Mesothelial cell of epicardium (in vitro differentiated cells): Measurements from ENCODE around the gene SAC3D1. TPM values are rescaled to one million over a fixed set of nuclear protein-coding genes. Genes with fewer than 3 reads are reported as not detected.

Experiments
- DNase-seq, 2 experiments: peaks; one replicate each; pipeline ENCODE4 v3.0.0; 2021; ENCODE audit warnings: low spot score in 2 of 2; ENCODE audit not compliant: unreplicated experiment in 2 of 2
- H3K27ac Mint-ChIP-seq: 2 replicates; pipeline ENCODE4 v1.8.0; 2021; ENCODE audit warnings: mixed read lengths
- H3K27me3 Mint-ChIP-seq: 2 replicates; pipeline ENCODE4 v1.8.0; 2021; ENCODE audit warnings: low read depth, mixed read lengths
- H3K36me3 Mint-ChIP-seq: 2 replicates; pipeline ENCODE4 v1.8.0; 2021; ENCODE audit warnings: mixed read lengths
- H3K4me1 Mint-ChIP-seq: 2 replicates; pipeline ENCODE4 v1.8.0; 2021; ENCODE audit warnings: mixed read lengths
- H3K4me3 Mint-ChIP-seq: 2 replicates; pipeline ENCODE4 v1.8.0; 2021; ENCODE audit warnings: mild to moderate bottlenecking, moderate library complexity, mixed read lengths
- H3K9me3 Mint-ChIP-seq: 2 replicates; pipeline ENCODE4 v1.8.0; 2021; ENCODE audit warnings: mixed read lengths
- CTCF ChIP-seq: fragments of 200-600 bp; sonication (generic); IDR thresholded peaks from one replicate; pipeline ENCODE4 v1.5.0; 2021; ENCODE audit warnings: antibody characterized with exemption; ENCODE audit not compliant: unreplicated experiment
- total RNA-seq: library from RNA; stranded (reverse); gene quantifications from 3 replicates; pipeline ENCODE4 v1.2.1, GENCODE V29; 2021

Gene SAC3D1
- total RNA-seq, 1 donor from 2014 or later: 16.1 TPM

- no peaks in the 10 kb centered on the region for H3K9me3 Mint-ChIP-seq
- H3K27me3 Mint-ChIP-seq: peaks cover 8% of the 10 kb centered on the region
- no peaks in the 10 kb centered on the region for H3K36me3 Mint-ChIP-seq
- H3K4me1 Mint-ChIP-seq: no peaks in the 10 kb centered on the region
- H3K27ac Mint-ChIP-seq: no peak overlapping the region
- TF ChIP-seq CTCF: no peak
- DNase-seq: no peak
- H3K4me3 Mint-ChIP-seq: no peak overlapping the region
These were observed 16.5 kb downstream of the SAC3D1 start for GRCh38 chr11:65057526-65057925.

- TF ChIP-seq CTCF: no peak
- Mint-ChIP-seq H3K36me3 (no peaks in the 10 kb centered on the region), H3K4me3 (no peak overlapping the region), H3K27me3 (peaks cover 8% of the 10 kb centered on the region), H3K27ac (no peak overlapping the region), H3K4me1 (no peaks in the 10 kb centered on the region), H3K9me3 (no peaks in the 10 kb centered on the region)
- DNase-seq: no peak
These were observed 17.0 kb downstream of the SAC3D1 start for GRCh38 chr11:65058012-65058411.

- H3K4me3 Mint-ChIP-seq: no peak within 1 kb of the TSS
- H3K27ac Mint-ChIP-seq: no peak within 1 kb of the TSS
- no peaks in the 10 kb centered on the region for H3K9me3 Mint-ChIP-seq
- DNase-seq: no peak
- TF ChIP-seq CTCF: no peak
- H3K27me3 Mint-ChIP-seq: peaks cover 8% of the 10 kb centered on the region
- H3K36me3 Mint-ChIP-seq: no peaks in the 10 kb centered on the region
- no peaks in the 10 kb centered on the region for H3K4me1 Mint-ChIP-seq
These were observed 17.5 kb downstream of the SAC3D1 start, which contains the start of gene NAALADL1 for GRCh38 chr11:65058419-65059054. TSS of gene NAALADL1 (minus strand) at chr11:65058553. CDS start at chr11:65058521, 32 bp downstream.

GRCh38 chr11:65059523-65059922 is 18.5 kb downstream of the SAC3D1 start:
- Mint-ChIP-seq H3K27ac (no peak overlapping the region), H3K27me3 (peaks cover 6% of the 10 kb centered on the region), H3K4me3 (no peak overlapping the region), H3K36me3 (no peaks in the 10 kb centered on the region), H3K4me1 (no peaks in the 10 kb centered on the region), H3K9me3 (no peaks in the 10 kb centered on the region)
- no peak for DNase-seq
- TF ChIP-seq CTCF: no peak

DNA sequence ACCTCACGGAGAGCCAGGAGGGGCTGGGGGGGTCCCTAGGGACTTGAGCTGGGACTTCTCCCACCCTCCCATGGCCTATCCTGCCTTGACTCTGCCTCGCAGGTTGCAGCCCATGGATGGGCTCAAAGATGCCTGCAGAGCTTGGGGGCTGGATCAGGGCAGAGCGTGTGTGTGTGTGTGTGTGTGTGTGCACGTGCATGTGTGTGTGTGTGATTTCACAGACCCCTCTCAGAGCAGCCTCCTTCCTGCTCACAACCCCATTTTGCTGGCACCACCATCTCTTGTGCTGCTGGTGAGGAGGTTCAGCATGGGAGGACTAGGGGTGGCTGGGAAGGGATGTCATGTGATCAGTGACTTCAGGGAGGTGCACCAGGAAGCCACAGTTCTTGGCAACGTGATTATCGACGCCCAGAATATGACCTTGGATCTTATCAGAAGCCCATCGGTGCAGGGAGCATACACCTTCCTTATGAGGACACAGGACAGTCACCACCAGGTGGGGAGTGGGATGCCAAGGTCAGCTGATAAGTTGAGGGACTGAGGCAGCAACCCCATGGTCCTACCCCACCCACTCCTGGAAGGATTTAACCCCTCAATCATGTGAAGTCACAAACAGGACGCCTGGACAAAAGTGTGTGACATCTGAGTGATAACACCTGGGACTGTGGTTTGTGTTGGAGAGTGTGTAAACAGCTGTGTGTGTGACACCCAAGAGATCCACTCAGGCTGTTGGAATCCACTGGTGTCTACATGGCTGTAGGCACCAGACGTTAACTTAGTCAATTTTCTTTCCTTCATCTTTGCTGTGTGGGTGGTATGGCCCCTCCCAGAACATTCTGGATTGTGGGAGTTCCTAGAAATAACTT is 19.2 kb downstream of the SAC3D1 start:
- H3K9me3 Mint-ChIP-seq: no peaks in the 10 kb centered on the region
- no peak overlapping the region for H3K27ac Mint-ChIP-seq
- no peaks in the 10 kb centered on the region for H3K36me3 Mint-ChIP-seq
- H3K4me3 Mint-ChIP-seq: no peak overlapping the region
- H3K27me3 Mint-ChIP-seq: peaks cover 4% of the 10 kb centered on the region
- DNase-seq: no peak
- no peaks in the 10 kb centered on the region for H3K4me1 Mint-ChIP-seq
- no peak for TF ChIP-seq CTCF
